ENCODE results near the gene SLC16A3.

GRCh38 chr17:82202981-82203380 lies 25.9 kb upstream of the SLC16A3 start:
- no peak for TF ChIP-seq POLR2AphosphoS5 (IDR thresholded peaks at IDR 0.05)
- no peak for TF ChIP-seq POLR2A (IDR thresholded peaks at IDR 0.05)
- TF ChIP-seq CTCF (IDR thresholded peaks at IDR 0.05), result no peak

All from prostate gland (tissue), 2 donors.